GM23248 (cell line): ENCODE measurements around the gene KRTAP5-9.

Source experiments
- EZH2 ChIP-seq: fragments of 200-600 bp; sonication (generic); IDR thresholded peaks from 2 replicates; pipeline ENCODE4 v1.6.1; 2018; ENCODE audit warnings: antibody characterized with exemption, mild to moderate bottlenecking; ENCODE audit not compliant: insufficient read depth, poor library complexity, severe bottlenecking
- EZH2phosphoT487 ChIP-seq: fragments of 200-600 bp; sonication (generic); IDR thresholded peaks from 2 replicates; pipeline ENCODE4 v1.6.1; 2018; ENCODE audit warnings: antibody characterized with exemption, moderate library complexity, mild to moderate bottlenecking, low read depth; ENCODE audit not compliant: insufficient read depth

DNA sequence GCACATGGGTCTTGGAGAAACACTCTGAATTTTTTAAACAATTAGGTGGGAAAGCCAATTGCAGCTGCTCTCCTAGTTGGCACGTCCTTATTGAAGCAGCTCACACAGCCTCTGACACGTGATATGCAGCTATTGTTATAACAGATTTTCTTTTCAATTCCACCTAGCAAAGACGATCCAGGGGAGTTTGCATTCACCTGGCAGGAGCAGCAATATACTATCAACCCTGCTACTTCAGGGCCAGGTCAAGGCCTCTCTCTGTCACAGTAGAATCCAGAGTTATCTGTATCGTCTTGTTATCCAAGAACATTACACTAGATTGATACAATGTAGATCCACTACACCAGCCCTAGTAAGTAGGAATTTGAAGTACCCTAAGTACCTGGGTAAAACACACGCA, 26.2 kb downstream of the KRTAP5-9 start:
- TF ChIP-seq EZH2 (no peak), EZH2phosphoT487 (no peak)
